K562 (cell line): ENCODE results near the gene PKD2. TPM values are rescaled to one million over a fixed set of nuclear protein-coding genes. Genes with fewer than 3 reads are reported as not detected.

Source experiments
- ATAC-seq: fragments of 200-7000 bp; cut with Tn5 transposase; 3 replicates; pipeline ENCODE4 v1.9.1; 2020; ENCODE audit warnings: moderate library complexity
- BruUV-seq: library from RNA; stranded (reverse); fragments of 400-500 nt; replicated peaks from 2 replicates; lab custom pipeline; 2021; lab: Mats Ljungman, UMichigan
- CTCF ChIA-PET: fragments of 300-600 bp; formaldehyde crosslinking; extraction: SDS; loops from one replicate; lab custom pipeline; 2021; ENCODE audit warnings: low intra/inter-chr PET ratio; lab: Yijun Ruan, JAX
- POLR2A ChIA-PET: fragments of 300-600, 350-650 bp; sonication (Branson Sonifier 250); formaldehyde crosslinking; extraction: SDS; loops from one replicate; lab custom pipeline; 2021; ENCODE audit warnings: antibody characterized with exemption, inconsistent platforms; lab: Yijun Ruan, JAX
- DNase-seq, 4 experiments: peaks; one replicate each; pipeline versions ENCODE4 v3.0.0 to v3.0.0-alpha.2; 2011 to 2018; ENCODE audit warnings: low spot score in 3 of 4, mixed read lengths in 3 of 4; ENCODE audit errors: extremely low read depth in 1 of 4
- FAIRE-seq: peaks from 2 replicates; lab custom pipeline; 2011; peaks lifted over from hg19 to GRCh38; lab: Jason Lieb, UNC
- H2AFZ ChIP-seq: 2 replicates; pipeline ENCODE4 v1.6.0; 2011; ENCODE audit warnings: low read depth, low read length, control low read depth, inconsistent platforms
- H3K27ac ChIP-seq: fragments of 200-600 bp; 3 replicates; pipeline ENCODE4 v1.8.0; 2011; ENCODE audit warnings: low read depth, mild to moderate bottlenecking, control low read depth, inconsistent platforms, low read length, moderate library complexity, mixed read lengths; ENCODE audit errors: extremely low read depth
- H3K27me3 ChIP-seq, 2 experiments: fragments of 300-600 bp in 1 of 2; 2 replicates in 1 of 2; 3 replicates in 1 of 2; pipeline versions ENCODE4 v1.6.0 to v1.8.0; 2011; ENCODE audit warnings: inconsistent platforms in 2 of 2, low read length in 2 of 2, mild to moderate bottlenecking in 1 of 2, mixed read lengths in 1 of 2, moderate library complexity in 1 of 2; ENCODE audit not compliant: control insufficient read depth in 2 of 2, insufficient read depth in 2 of 2
- H3K36me3 ChIP-seq: fragments of 300-600 bp; 3 replicates; pipeline ENCODE4 v1.8.0; 2011; ENCODE audit warnings: mild to moderate bottlenecking, low read length, inconsistent platforms; ENCODE audit not compliant: control insufficient read depth, insufficient read depth
- H3K4me1 ChIP-seq, 2 experiments: fragments of 200-600 bp in 1 of 2; replicated peaks in 1 of 2; 2 replicates in 1 of 2; 3 replicates in 1 of 2; pipeline versions ENCODE4 v1.5.1 to v1.8.0; 2011; ENCODE audit warnings: inconsistent platforms in 2 of 2, low read length in 2 of 2, mild to moderate bottlenecking in 1 of 2, mixed read lengths in 1 of 2, moderate library complexity in 1 of 2; ENCODE audit not compliant: control insufficient read depth in 2 of 2, insufficient read depth in 2 of 2
- H3K4me2 ChIP-seq: 2 replicates; pipeline ENCODE4 v1.6.1; 2011; ENCODE audit warnings: low read length, control low read depth, inconsistent platforms, mixed read lengths; ENCODE audit not compliant: insufficient read depth
- H3K4me3 ChIP-seq: fragments of 200-600 bp; sonication (generic), shearing (Covaris generic); 2 replicates; pipeline ENCODE4 v1.5.1; 2016; ENCODE audit warnings: control low read depth, inconsistent platforms
- H3K79me2 ChIP-seq: fragments of 200-600 bp; 3 replicates; pipeline ENCODE4 v1.8.0; 2011; ENCODE audit warnings: low read length, inconsistent platforms; ENCODE audit not compliant: control insufficient read depth, insufficient read depth
- H3K9ac ChIP-seq, 2 experiments: 2 replicates each; pipeline versions ENCODE4 v1.6.0 to v1.6.1; 2011; ENCODE audit warnings: low read depth in 2 of 2, low read length in 2 of 2, control low read depth in 1 of 2, inconsistent platforms in 1 of 2, mild to moderate bottlenecking in 1 of 2, mixed read lengths in 1 of 2; ENCODE audit not compliant: insufficient read depth in 1 of 2
- H3K9me1 ChIP-seq: one replicate; pipeline ENCODE4 v1.6.0; 2011; ENCODE audit warnings: inconsistent platforms, mild to moderate bottlenecking, low read length, moderate library complexity; ENCODE audit not compliant: control insufficient read depth, insufficient read depth
- H3K9me3 ChIP-seq: replicated peaks from 2 replicates; pipeline ENCODE4 v1.5.1; 2011; ENCODE audit warnings: low read depth, low read length, inconsistent platforms; ENCODE audit not compliant: control insufficient read depth, insufficient read depth
- H4K20me1 ChIP-seq: replicated peaks from 2 replicates; pipeline ENCODE4 v1.6.1; 2011; ENCODE audit warnings: low read length, inconsistent platforms, mixed read lengths; ENCODE audit not compliant: control insufficient read depth, insufficient read depth
- CBX3 ChIP-seq, 2 experiments: IDR thresholded peaks; 1 replicate in 1 of 2; 2 replicates in 1 of 2; pipeline ENCODE4 v1.6.1; 2012; ENCODE audit warnings: inconsistent platforms in 2 of 2, low read length in 2 of 2, borderline replicate concordance in 1 of 2, control low read depth in 1 of 2
- EWSR1 ChIP-seq: fragments of 450-650 bp; IDR thresholded peaks from 2 replicates; pipeline ENCODE4 v1.6.1; 2018; ENCODE audit warnings: borderline replicate concordance, mild to moderate bottlenecking, low read depth, moderate library complexity; ENCODE audit not compliant: partially characterized antibody
- GTF2F1 ChIP-seq: IDR thresholded peaks from 2 replicates; pipeline ENCODE4 v1.6.1; 2011; ENCODE audit warnings: low read depth, low read length, improper control_type of control experiment
- HDAC1 ChIP-seq, 2 experiments: fragments of 450-650 bp; IDR thresholded peaks; 2 replicates each; pipeline ENCODE4 v1.6.1; 2016 to 2017; ENCODE audit warnings: inconsistent platforms in 1 of 2, mild to moderate bottlenecking in 1 of 2, moderate library complexity in 1 of 2
- KAT8 ChIP-seq: fragments of 450-650 bp; IDR thresholded peaks from 2 replicates; pipeline ENCODE4 v1.6.1; 2016; ENCODE audit warnings: low read depth, mild to moderate bottlenecking
- NBN ChIP-seq: fragments of 450-650 bp; IDR thresholded peaks from 2 replicates; pipeline ENCODE4 v1.6.1; 2016; ENCODE audit warnings: low read depth, mild to moderate bottlenecking
- PHF21A ChIP-seq: fragments of 450-650 bp; IDR thresholded peaks from 2 replicates; pipeline ENCODE4 v1.6.1; 2017; ENCODE audit warnings: low read depth, borderline replicate concordance
- POLR2H ChIP-seq: IDR thresholded peaks from 2 replicates; pipeline ENCODE4 v1.6.1; 2016; ENCODE audit warnings: missing genetic modification characterization, low read depth, mild to moderate bottlenecking, control low read depth, missing compliant biosample characterization, moderate library complexity
- SIN3A ChIP-seq, 2 experiments: fragments of 150-350 bp in 1 of 2; IDR thresholded peaks; 2 replicates each; pipeline ENCODE4 v1.6.1; 2011 to 2016; ENCODE audit warnings: borderline replicate concordance in 2 of 2, low read depth in 2 of 2, low read length in 2 of 2, mild to moderate bottlenecking in 2 of 2, moderate library complexity in 2 of 2; ENCODE audit not compliant: control insufficient read depth in 1 of 2
- TBL1XR1 ChIP-seq, 2 experiments: IDR thresholded peaks; 2 replicates each; pipeline ENCODE4 v1.6.1; 2012; ENCODE audit warnings: improper control_type of control experiment in 2 of 2, low read length in 2 of 2, mild to moderate bottlenecking in 1 of 2
- TCF7L2 ChIP-seq: fragments of 150-350 bp; IDR thresholded peaks from 2 replicates; pipeline ENCODE4 v1.6.1; 2016; ENCODE audit warnings: low read depth, mild to moderate bottlenecking, low read length, moderate library complexity
- ZNF830 ChIP-seq: fragments of 250-450 bp; sonication (Bioruptor Pico); IDR thresholded peaks from 2 replicates; pipeline ENCODE4 v1.5.0; 2021; ENCODE audit warnings: mild to moderate bottlenecking
- WGBS: fragments of 100-300 bp; shearing (Covaris generic); methylation state at CpG from one replicate; pipeline ENCODE4 v1.1.6; 2016; ENCODE audit warnings: low coverage, mixed read lengths; ENCODE audit not compliant: insufficient coverage; ENCODE audit errors: missing lambda C conversion rate; 5-methylcytosine and 5-hydroxymethylcytosine counted together
- in situ Hi-C: fragments of 300-500 bp; cut with MboI; formaldehyde crosslinking; loops from 4 replicates; pipeline ENCODE4 v1.15.0; 2018; ENCODE audit warnings: inconsistent platforms, mixed read lengths
- intact Hi-C: fragments of 100-400 bp; cut with micrococcal nuclease; formaldehyde crosslinking; loops from 2 replicates; pipeline ENCODE4 v1.14.2; 2022
- polyA plus RNA-seq, 8 experiments: library from polyadenylated mRNA; depleted of rRNA in 4 of 8; stranded (reverse) in 5 of 8; unstranded in 3 of 8; fragments of >200 nt; fragmentation: Nextera tagmentation in 2 of 8; fragmentation: Illumina TruSeq in 1 of 8; extraction: Ambion mirVana in 2 of 8; extraction: Trizol in 1 of 8; gene quantifications; 2 replicates each; pipeline versions ENCODE4 v1.2.1 to v1.2.3, GENCODE V29; 2011 to 2014; ENCODE audit warnings: inconsistent platforms in 1 of 8, missing spikeins in 1 of 8
- total RNA-seq, 7 experiments: library from RNA; depleted of rRNA in 6 of 7; stranded (reverse); fragments of >200 nt in 6 of 7; fragmentation: Illumina TruSeq in 2 of 7; extraction: Trizol in 2 of 7; gene quantifications; 2 replicates each; pipeline versions ENCODE4 v1.2.1 to v1.2.3, GENCODE V29; 2011 to 2021; ENCODE audit warnings: low replicate concordance in 1 of 7
- TF ChIP-seq, protein P1 (sequence below): sonication (generic); formaldehyde crosslinking; IDR thresholded peaks from 2 replicates; pipeline ENCODE4 v1.8.1; 2023; ENCODE audit warnings: mild to moderate bottlenecking, missing genetic modification reagents

Gene PKD2
- total and polyA plus RNA-seq, 9 of the 15 experiments (the other 6 are each of a cell fraction or from before 2014, with no cell fraction given), result 0.11 to 1.2 (median 0.47) TPM

DNA sequence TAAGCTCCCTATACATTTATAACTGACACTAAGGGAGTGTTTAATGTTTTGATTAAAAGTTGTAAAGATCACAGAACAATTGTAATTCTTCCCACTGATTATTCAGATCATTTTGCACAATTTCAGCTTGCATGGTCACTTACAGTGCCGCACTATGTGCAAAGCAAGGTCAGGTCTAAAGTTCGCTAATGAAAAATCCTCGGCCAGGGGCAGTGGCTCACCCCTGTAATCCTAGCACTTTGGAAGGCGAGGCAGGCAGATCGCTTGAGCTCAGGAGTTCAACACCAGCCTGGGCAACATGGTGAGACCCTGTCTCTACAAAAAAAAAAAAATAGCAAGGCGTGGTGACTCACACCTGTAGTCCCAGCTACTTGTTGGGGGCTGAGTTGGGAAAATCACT lies 57.0 kb downstream of the PKD2 start:
- Histone ChIP-seq H3K36me3 (no peaks in the 10 kb centered on the region), H3K27ac (no peak overlapping the region), H3K4me2 (no peak overlapping the region), H3K27me3 (no peaks in the 10 kb centered on the region), H3K9me1 (no peaks in the 10 kb centered on the region), H3K79me2 (no peaks in the 10 kb centered on the region), H3K4me3 (no peak overlapping the region), H3K9ac (no peak overlapping the region), H3K4me1 (no peaks in the 10 kb centered on the region), H3K9me3 (no peaks in the 10 kb centered on the region), H4K20me1 (no peaks in the 10 kb centered on the region), H2AFZ (no peak overlapping the region)
- ATAC-seq, result no peak
- no TSS peak for BruUV-seq
- intact Hi-C loops, result no loop called here
- TF ChIP-seq CBX3 (IDR thresholded peaks at IDR 0.05; ENCODE audit: borderline replicate concordance in 1 of 2, low read length in 2 of 2), result no peak
- no peak for TF ChIP-seq KAT8
- no peak for TF ChIP-seq TCF7L2
- no peak for TF ChIP-seq HDAC1 (IDR thresholded peaks at IDR 0.05)
- TF ChIP-seq GTF2F1, result no peak
- TF ChIP-seq, protein P1, sequence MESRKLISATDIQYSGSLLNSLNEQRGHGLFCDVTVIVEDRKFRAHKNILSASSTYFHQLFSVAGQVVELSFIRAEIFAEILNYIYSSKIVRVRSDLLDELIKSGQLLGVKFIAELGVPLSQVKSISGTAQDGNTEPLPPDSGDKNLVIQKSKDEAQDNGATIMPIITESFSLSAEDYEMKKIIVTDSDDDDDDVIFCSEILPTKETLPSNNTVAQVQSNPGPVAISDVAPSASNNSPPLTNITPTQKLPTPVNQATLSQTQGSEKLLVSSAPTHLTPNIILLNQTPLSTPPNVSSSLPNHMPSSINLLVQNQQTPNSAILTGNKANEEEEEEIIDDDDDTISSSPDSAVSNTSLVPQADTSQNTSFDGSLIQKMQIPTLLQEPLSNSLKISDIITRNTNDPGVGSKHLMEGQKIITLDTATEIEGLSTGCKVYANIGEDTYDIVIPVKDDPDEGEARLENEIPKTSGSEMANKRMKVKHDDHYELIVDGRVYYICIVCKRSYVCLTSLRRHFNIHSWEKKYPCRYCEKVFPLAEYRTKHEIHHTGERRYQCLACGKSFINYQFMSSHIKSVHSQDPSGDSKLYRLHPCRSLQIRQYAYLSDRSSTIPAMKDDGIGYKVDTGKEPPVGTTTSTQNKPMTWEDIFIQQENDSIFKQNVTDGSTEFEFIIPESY, result no peak
- no peak for TF ChIP-seq PHF21A
- TF ChIP-seq NBN, result no peak
- TF ChIP-seq ZNF830 (CRISPR knock-in tag), result no peak
- no peak for TF ChIP-seq POLR2H
- TF ChIP-seq EWSR1, result no peak
- no peak for TF ChIP-seq TBL1XR1 (IDR thresholded peaks at IDR 0.05; ENCODE audit: low read length in 2 of 2)
- no peak for TF ChIP-seq SIN3A (IDR thresholded peaks at IDR 0.05; ENCODE audit: borderline replicate concordance in 2 of 2, control insufficient read depth in 1 of 2, low read depth in 2 of 2, low read length in 2 of 2)
- no peak for FAIRE-seq
- DNase-seq, result no peak
- ChIA-PET CTCF (no interaction called here), POLR2A (interaction anchor here (0.7 kb wide), 1 partner anchor 31 kb away, joined by 3 read pairs; no protein-coding TSS in a partner anchor)
- WGBS, result 7% methylated on average over 6 of the region's 6 CpGs
- in situ Hi-C loops, result no loop called here
